CD4-positive, alpha-beta T cell treated with Interleukin-1 beta for 1 hour (primary cell): ENCODE data around the gene NCAPD2.
"Not testable (repeated sequence)": the region's sequence is repeated elsewhere in the genome, so short reads cannot be mapped to it uniquely, and the experiment has no call there.

Experiments used
- DNase-seq, 2 donors: peaks; one replicate each; pipeline ENCODE4 v3.0.0-alpha.2; 2020 to 2022

Gene NCAPD2

DNA sequence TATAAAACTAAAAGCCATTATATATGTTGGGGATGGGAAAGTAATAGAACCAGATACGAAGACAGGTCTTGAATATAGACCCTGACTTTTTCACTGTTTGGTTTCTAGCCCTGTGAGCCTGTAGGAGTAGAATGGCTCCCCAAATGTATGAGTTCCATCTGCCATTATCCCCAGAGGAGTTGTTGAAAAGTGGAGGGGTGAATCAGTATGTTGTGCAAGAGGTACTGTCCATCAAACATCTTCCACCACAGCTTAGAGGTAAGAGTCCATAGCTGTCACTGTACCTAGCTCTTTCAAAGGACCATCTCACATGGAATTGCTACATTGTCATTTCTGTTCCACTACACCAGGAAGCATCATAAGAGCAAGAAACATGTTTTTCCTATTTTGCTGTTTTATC is 1.1 kb downstream of the NCAPD2 start:
- no peak for DNase-seq

DNA sequence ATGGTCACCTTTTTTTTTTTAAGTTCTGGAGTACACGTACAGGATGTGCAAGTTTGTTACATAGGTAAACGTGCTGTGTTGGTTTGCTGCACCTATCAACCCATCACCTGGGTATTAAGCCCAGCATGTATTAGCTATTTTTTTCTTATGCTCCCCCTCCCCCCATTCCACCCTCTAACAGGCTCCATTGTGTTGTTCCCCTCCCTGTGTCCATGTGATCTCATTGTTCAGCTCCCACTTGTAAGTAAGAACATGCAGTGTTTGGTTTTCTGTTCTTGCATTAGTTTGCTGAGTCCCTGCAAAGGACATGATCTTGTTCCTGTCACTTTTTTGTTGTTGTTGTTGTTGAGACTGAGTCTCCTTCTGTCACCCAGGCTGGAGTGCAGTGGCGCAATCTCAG is 3.4 kb downstream of the NCAPD2 start:
- not testable (repeated sequence) for DNase-seq

DNA sequence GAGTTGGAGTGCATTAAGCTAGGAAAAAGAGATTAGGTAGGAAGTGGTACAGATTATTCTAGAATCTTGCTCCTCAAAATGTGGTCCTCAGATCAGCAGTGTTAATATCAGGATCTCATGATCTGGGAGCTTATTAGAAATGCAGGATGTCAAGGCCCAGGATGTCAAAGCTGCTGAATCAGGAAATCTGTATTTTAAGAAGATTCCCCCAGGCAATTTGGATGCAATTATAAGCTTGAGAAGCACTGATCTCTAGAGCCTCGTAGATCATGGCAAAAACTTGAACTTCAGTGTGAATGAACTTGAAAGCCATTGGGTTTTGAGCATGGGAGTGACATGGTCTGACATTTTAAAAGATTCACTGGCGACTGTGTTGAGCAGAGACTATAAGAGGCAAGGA is 6.6 kb downstream of the NCAPD2 start:
- no peak for DNase-seq

DNA sequence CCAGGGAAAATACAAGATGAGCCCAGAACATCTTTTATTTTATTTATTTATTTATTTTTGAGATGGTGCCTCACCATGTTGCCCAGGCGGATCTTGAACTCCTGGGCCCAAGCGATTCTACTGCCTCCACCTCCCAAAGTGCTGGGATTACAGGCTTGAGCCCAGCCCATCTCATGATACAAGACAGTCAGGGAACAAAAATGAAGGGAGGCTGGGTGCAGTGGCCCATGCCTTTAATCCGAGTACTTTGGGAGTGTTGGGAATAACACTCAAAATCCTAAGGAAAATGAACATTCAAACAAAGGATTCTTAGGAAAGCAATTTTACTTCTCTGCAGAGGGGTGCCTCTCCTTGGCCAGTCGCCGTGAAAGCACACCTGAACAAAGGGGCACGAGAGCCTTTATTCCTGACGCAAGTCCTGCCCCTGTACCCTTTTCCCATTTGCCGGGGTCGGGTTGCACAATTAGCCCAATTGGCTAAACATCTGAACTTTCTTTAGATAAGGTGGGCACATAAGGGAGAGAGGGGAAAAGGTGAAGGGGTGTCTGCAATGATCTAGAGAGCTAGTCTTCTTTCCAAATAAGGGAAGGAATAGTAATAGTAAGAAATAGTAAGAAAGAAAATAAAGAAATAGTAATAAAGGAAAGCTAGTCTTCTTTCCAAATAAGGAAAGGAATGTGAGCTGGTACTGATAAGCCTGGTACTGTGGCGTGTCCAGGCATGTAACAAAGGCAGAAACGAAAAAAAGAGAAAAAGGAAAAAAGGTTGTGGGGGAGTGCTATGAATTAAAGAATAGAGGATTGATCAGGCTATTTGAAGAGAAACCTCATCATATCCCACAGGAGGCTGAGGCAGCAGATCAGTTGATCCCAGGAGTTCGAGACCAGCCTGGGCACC is 13.4 kb downstream of the NCAPD2 start:
- no peak for DNase-seq

DNA sequence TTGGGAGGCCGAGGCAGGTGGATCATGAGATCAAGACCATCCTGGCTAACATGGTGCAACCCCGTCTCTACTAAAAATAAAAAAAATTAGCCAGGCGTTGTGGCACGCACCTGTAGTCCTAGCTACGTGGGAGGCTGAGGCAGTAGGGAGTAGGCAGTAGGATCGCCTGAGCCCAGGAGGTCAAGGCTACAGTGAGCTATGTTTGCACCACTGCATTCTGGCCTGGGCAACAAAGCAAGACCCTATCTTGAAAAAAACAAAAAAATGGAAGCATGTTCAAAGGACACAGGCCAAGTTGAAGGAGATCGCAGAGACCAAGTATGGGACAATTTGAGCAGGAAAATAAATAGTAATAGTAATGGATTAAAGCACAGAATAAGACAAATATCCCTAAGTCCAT is 14.2 kb downstream of the NCAPD2 start:
- DNase-seq = no peak

DNA sequence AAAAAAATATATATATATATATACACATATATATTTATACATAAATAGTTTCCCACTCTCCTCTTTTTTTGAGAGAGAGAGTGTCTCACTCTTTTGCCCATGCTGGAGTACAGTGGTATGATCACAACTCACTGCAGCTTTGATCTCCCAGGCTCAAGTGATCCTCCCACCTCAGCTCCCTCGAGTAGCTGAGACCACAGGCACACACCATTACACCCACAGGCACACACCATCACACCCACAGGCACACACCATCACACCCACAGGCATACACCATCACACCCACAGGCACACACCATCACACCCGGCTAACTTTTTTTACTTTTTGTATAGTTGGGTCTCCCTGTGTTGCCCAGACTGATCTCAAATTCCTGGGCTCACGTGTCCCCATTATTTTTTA is 26.3 kb downstream of the NCAPD2 start:
- DNase-seq = no peak

DNA sequence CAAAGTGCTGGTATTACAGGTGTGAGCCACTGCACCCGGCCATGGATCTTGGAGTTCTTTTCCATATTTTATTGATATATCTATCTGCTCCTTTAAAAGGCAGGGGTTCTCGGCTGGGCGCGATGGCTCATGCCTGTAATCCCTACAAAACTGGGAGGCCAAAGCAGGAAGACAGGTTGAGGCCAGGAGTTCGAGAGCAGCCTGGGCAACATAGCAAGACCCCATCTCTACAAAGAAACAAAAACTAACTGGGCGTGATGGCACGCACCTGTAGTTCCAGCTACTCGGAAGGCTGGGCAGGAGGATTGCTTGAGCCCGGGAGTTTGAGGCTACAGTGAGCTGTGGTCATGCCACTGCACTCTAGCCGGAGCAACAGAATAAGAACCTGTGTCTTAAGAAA is 28.3 kb downstream of the NCAPD2 start:
- DNase-seq = no peak

DNA sequence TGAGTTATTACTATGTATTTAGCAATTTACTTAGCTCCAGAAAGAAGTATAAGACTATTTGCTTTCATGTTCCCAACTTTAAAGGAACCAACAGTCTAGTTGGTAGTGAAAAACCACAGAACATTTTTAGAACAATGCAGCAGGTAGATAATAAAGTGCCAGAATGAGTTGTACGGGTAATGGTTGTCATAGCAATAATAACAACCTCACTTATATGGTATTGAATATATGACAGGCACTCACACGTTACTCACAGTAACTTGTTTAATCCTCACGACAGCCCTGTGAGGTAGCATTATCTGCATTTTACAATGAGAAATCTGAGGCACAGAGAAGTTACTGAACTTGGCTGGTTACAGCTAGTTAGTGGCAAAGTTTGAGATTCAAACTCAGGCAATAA is 29.8 kb downstream of the NCAPD2 start:
- no peak for DNase-seq

DNA sequence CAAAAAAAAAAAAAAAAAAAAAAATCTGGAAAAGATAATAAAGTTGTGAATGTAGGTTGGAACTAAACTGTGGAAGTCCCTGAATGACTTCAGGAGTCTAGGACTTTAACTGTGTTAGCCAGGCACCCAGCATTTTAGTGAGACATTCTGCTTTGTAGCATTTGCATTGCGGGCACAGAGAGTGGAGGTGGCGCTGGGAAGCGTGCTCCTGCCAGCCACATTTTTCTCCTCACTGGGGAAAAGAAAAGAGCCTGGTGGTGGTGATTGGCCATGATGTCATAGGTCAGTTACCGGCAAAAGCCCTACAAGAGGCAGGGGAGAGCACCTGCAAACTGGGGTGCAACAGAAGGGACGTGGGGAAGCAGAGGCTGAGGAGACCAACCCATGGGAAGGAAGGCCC is 30.7 kb downstream of the NCAPD2 start:
- DNase-seq = no peak

DNA sequence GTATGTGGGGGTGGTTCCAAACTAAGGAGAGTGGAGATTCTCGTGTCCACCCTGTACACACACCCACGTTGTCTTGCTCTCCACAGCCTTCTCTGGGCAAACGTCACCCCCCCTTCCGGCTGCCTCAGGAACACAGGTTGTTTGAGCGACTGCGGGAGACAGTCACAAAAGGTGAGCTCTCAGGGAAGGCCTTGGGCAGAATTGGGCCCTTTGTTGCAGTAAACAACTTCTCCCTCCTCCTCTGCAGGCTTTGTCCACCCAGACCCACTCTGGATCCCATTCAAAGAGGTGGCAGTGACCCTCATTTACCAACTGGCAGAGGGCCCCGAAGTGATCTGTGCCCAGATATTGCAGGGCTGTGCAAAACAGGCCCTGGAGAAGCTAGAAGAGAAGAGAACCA is 32.3 kb downstream of the NCAPD2 start:
- DNase-seq = no peak

DNA sequence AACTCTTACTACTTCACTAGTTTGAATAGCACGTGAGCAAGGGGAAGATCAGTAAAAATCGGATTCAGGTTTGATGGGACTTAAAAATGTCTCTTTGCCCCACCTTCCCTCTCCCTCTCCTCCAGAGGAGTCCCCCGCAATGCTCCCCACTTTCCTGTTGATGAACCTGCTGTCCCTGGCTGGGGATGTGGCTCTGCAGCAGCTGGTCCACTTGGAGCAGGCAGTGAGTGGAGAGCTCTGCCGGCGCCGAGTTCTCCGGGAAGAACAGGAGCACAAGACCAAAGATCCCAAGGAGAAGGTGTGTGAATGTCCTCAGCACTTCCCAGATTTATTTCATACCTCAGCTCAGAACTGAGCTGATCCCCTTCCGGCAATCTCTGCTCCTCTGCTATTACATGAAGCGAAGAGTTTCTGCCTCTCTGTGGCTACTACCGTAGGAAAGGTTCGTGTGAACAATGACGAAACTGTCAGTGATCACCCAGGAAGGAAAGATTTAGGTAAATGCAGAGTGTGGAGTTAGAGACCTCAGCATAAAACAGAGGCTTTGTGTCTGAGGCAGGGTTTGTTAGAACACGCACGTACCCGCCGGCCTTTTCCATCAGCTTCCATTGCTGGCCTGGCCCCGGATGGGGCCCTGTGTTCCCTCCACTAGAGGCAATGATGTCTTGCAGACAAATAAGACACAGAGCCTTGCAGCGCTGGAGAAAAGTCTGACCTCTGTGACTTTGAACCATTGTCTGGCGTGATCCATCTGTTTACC is 33.0 kb downstream of the NCAPD2 start:
- DNase-seq = no peak

DNA sequence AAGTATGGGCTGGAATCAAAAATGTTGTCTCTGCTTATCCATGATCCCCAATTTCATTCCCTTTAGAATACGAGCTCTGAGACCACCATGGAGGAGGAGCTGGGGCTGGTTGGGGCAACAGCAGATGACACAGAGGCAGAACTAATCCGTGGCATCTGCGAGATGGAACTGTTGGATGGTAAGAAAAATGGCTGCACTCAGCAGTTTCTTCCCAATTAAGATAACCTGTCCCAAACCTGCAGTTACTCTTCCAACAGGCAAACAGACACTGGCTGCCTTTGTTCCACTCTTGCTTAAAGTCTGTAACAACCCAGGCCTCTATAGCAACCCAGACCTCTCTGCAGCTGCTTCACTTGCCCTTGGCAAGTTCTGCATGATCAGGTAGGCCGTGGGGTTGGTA is 33.8 kb downstream of the NCAPD2 start:
- DNase-seq = no peak

DNA sequence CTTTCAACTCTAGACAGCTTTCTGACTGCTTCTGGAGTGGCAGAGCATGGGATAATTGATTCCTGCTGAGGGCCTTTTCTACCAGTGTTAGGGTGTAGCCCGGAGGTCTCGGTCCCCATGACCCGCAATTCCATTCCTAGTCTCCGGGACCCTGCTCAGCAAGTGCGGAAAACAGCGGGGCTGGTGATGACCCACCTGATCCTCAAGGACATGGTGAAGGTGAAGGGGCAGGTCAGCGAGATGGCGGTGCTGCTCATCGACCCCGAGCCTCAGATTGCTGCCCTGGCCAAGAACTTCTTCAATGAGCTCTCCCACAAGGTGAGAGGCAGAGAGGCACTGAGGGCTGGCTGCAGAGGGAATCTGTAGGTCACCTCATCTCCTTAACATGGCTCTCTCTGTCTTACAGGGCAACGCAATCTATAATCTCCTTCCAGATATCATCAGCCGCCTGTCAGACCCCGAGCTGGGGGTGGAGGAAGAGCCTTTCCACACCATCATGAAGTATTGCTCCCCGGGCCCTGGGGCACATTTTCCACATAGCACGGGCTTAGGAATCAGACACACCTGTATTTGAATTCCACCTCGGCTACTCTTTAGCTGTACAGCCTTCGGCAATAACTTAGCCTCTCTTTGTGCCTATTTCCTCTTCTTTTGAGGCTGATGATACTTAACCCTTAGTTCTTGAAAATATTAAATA is 34.8 kb downstream of the NCAPD2 start:
- no peak for DNase-seq

DNA sequence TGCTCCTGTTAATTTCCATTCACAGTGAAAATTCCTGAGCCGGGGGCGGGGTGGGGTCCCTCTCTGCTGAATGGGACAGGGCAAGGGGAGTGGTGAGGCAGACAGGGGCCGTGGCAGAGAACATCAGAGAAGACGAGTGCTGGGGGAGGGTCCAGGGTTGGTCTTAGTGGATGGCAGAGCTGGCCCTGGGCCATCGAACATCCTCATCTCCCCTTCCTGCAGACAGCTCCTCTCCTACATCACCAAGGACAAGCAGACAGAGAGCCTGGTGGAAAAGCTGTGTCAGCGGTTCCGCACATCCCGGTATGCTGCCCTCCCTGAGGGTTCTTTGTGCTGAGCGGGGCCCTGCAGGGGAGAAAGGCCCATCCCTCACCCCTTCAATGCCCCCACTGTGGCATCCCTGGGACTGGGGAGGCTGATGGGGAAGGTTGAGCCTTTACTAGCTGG is 35.4 kb downstream of the NCAPD2 start:
- no peak for DNase-seq

DNA sequence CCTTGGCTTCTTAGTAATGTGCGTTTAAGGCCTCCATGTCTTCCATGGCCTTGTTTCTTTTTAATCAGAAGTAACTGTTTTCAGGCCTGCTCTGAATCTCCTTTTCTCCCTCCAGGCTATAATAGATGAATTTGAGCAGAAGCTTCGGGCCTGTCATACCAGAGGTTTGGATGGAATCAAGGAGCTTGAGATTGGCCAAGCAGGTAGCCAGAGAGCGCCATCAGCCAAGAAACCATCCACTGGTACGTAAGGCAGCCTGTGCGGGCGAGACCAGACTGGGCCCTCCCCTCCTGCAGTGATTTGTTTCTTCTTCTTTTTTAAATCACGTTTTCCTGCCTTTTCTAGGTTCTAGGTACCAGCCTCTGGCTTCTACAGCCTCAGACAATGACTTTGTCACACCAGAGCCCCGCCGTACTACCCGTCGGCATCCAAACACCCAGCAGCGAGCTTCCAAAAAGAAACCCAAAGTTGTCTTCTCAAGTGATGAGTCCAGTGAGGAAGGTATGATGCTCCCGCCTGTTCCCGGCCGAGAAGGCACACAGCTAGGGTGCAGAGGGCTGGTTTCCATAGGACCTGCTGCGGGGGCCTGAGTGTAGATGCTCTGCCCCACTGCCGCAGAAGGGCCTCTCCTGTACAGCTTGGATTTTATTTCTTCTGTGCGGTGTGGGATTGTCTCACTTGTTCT is 36.8 kb downstream of the NCAPD2 start:
- DNase-seq = no peak

DNA sequence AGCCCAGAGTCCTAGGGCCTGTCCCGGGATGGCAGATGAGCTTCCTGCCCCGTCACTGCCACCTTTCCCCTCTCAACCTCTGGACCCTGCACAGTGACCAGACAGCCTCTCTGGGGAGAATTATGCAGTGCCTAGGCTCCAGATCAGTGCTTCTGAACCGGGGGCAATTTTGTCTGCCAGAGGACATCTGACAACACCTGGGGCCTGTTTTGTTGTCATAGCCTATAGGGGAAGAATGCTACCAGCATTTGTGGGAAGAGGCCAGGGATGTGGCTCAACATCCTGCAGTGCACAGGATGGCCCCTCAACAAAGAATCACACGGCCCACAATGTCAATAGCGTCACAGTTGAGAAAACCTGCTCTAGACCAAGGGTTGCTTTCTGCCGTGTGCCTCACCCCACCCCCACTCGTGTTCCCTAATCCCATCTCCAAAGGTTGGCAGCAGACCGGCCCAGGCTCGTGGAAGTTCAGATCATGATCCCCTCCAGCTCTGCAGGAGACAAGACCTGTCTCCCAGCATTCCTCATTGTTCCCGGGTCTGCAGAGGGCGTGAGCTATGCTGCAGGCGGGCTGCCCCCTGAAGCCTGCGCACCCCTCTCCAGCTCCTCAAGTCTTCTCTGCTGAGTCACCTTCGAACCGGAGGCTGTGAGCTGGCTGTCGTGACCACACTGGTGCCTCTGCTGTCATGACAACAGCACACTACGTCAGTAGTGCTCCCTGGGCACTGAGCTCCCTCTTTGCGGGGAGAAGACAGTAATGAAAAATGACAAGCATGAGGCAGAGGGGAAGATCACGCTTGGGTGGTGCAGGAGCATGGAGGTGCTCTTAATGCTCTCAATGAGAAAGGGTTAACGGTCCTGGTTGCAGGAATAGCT is 38.4 kb downstream of the NCAPD2 start:
- peak; percentile 83 for DNase-seq

DNA sequence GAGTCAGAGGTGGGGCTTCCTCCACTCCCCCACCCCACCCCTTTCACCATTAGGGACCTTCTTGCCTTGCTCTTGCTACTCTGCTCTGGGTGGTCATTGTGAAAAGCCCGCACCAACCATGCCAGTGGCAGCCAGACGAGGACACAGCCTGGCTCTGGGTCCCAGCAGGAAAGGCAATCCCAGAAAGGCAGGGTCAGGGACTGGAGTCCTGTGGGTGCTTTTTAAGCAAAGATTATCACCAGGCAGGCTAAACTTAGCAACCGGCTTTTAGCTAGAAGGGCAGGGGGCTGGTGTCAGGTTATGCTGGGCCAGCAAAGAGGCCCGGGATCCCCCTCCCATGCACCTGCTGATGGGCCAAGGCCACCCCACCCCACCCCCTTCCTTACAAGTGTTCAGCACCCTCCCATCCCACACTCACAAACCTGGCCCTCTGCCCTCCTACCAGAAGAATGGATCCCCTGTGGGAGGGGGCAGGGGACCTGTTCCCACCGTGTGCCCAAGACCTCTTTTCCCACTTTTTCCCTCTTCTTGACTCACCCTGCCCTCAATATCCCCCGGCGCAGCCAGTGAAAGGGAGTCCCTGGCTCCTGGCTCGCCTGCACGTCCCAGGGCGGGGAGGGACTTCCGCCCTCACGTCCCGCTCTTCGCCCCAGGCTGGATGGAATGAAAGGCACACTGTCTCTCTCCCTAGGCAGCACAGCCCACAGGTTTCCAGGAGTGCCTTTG is 39.2 kb downstream of the NCAPD2 start:
- DNase-seq = peak in 1 of 2 donors; percentile 19

DNA sequence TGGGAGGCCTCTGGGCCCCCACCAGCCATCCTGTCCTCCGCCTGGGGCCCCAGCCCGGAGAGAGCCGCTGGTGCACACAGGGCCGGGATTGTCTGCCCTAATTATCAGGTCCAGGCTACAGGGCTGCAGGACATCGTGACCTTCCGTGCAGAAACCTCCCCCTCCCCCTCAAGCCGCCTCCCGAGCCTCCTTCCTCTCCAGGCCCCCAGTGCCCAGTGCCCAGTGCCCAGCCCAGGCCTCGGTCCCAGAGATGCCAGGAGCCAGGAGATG is 39.7 kb downstream of the NCAPD2 start:
- no peak for DNase-seq

DNA sequence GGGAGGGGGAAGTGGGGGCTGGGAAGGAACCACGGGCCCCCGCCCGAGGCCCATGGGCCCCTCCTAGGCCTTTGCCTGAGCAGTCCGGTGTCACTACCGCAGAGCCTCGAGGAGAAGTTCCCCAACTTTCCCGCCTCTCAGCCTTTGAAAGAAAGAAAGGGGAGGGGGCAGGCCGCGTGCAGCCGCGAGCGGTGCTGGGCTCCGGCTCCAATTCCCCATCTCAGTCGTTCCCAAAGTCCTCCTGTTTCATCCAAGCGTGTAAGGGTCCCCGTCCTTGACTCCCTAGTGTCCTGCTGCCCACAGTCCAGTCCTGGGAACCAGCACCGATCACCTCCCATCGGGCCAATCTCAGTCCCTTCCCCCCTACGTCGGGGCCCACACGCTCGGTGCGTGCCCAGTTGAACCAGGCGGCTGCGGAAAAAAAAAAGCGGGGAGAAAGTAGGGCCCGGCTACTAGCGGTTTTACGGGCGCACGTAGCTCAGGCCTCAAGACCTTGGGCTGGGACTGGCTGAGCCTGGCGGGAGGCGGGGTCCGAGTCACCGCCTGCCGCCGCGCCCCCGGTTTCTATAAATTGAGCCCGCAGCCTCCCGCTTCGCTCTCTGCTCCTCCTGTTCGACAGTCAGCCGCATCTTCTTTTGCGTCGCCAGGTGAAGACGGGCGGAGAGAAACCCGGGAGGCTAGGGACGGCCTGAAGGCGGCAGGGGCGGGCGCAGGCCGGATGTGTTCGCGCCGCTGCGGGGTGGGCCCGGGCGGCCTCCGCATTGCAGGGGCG is 40.2 kb downstream of the NCAPD2 start, which contains the start of gene GAPDH:
TSS of gene GAPDH (plus strand) at position 595 of the 772 bp plus-strand sequence. CDS start 316 bp downstream, outside the sequence.
- DNase-seq = peak; percentile 87 to 90

DNA sequence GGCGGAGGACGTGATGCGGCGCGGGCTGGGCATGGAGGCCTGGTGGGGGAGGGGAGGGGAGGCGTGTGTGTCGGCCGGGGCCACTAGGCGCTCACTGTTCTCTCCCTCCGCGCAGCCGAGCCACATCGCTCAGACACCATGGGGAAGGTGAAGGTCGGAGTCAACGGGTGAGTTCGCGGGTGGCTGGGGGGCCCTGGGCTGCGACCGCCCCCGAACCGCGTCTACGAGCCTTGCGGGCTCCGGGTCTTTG is 40.7 kb downstream of the NCAPD2 start:
- no peak for DNase-seq
